Stimulated activated CD8-positive, alpha-beta memory T cell treated with anti-CD3 and anti-CD28 coated beads, Interleukin-15, amount 100 ng/mL, for 48 hours (primary cell): ENCODE results near the gene CDRT4.
"Not testable (repeated sequence)": the region's sequence is repeated elsewhere in the genome, so short reads cannot be mapped to it uniquely, and the experiment has no call there.

Experiments used
- DNase-seq, 2 donors: peaks; one replicate each; pipeline ENCODE4 v3.0.0-alpha.2; 2020; ENCODE audit warnings: low read depth in 2 of 2

The CDRT4 gene

GRCh38 chr17:15467592-15467991 is at the start of gene CDRT4:
CDRT4 (minus strand) TSS chr17:15467621; CDS start chr17:15440238, 27,383 bp downstream.
- no peak for DNase-seq

GRCh38 chr17:15516150-15516549 is 48.7 kb upstream of the CDRT4 start:
- no peak for DNase-seq

GRCh38 chr17:15514469-15514868 is 47.0 kb upstream of the CDRT4 start:
- DNase-seq = no peak

GRCh38 chr17:15513856-15514459 is 46.5 kb upstream of the CDRT4 start:
- no peak for DNase-seq

GRCh38 chr17:15513058-15513791 is 45.8 kb upstream of the CDRT4 start:
- DNase-seq = no peak

GRCh38 chr17:15512071-15512709 is 44.8 kb upstream of the CDRT4 start:
- no peak for DNase-seq

- DNase-seq = no peak
Observed at GRCh38 chr17:15511142-15511541, 43.7 kb upstream of the CDRT4 start.

GRCh38 chr17:15510361-15510760 is 42.9 kb upstream of the CDRT4 start:
- no peak for DNase-seq

- DNase-seq = no peak
Observed at GRCh38 chr17:15509095-15509494, 41.7 kb upstream of the CDRT4 start.

GRCh38 chr17:15508466-15508865 is 41.0 kb upstream of the CDRT4 start:
- no peak for DNase-seq

- DNase-seq = no peak
Observed at GRCh38 chr17:15507896-15508295, 40.5 kb upstream of the CDRT4 start.

GRCh38 chr17:15507001-15507400 is 39.6 kb upstream of the CDRT4 start:
- DNase-seq = no peak

GRCh38 chr17:15505708-15506107 is 38.3 kb upstream of the CDRT4 start:
- DNase-seq = not testable (repeated sequence)

GRCh38 chr17:15503731-15504130 is 36.3 kb upstream of the CDRT4 start:
- DNase-seq = no peak

- DNase-seq = peak; percentile 47 to 48
Observed at GRCh38 chr17:15502369-15503112, 35.1 kb upstream of the CDRT4 start.

GRCh38 chr17:15501793-15502192 is 34.4 kb upstream of the CDRT4 start:
- DNase-seq = no peak

- no peak for DNase-seq
Observed at GRCh38 chr17:15501282-15501681, 33.9 kb upstream of the CDRT4 start.

GRCh38 chr17:15498107-15498506 is 30.7 kb upstream of the CDRT4 start:
- no peak for DNase-seq

GRCh38 chr17:15496735-15497670 is 29.6 kb upstream of the CDRT4 start:
- DNase-seq = no peak

- no peak for DNase-seq
Observed at GRCh38 chr17:15494821-15495220, 27.4 kb upstream of the CDRT4 start.

- DNase-seq = no peak
Observed at GRCh38 chr17:15493693-15494035, 26.2 kb upstream of the CDRT4 start.
